ENCODE results near the gene SP6. TPM values are rescaled to one million over a fixed set of nuclear protein-coding genes. Genes with fewer than 3 reads are reported as not detected.

The SP6 gene
- total RNA-seq, 2 experiments from 2014 or later = 0.12 TPM; not detected in 1

DNA sequence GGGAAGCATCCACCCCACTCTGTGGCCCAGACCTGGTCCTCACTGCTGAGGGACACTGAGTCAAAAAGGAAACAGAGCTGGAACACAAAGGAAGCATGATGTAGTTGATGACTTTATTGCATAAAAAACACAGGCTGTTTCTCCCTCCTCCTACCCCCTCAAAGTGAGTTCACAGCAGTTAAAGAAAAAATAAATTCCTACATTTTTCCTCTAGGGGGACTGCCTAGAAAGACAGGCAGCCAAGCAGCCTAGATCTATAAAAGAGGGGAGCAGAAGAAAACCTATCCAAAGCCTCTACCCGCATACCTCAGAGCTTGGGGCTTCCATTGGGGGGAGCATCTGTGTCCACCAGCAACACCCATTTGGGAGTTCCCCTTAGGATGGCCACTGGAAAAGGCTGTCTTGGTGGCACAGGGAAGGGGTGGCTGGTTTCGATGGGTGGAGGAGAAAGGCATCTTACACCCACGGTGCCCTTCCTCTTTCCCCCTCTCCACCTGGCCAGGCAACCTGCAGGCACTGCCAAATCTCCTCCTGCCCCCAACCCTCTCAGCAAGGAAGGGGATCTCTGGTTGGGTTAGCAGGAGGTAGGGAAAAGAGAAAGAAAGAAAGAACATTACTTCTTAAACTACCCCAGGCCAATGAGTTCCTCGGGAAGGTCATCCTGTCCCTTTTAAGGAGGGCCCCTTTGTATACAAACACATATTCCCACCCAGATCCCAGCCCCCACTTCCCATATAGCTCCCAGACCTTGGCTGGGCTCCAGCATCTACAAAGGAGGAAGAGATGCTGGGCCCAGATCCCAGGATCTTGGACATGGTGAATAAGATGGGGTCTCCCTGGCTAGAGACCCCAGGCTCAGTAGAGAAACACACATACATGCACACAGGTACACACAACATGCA is 5.9 kb downstream of the SP6 start:
- H3K4me1 Mint-ChIP-seq = peaks cover 25% of the 10 kb centered on the region
- H3K27ac Mint-ChIP-seq = no peak overlapping the region
- H3K4me3 Mint-ChIP-seq = no peak overlapping the region
- DNase-seq (no peak), ATAC-seq (no peak)
- H3K36me3 Mint-ChIP-seq = no peaks in the 10 kb centered on the region
- CTCF ChIA-PET = interaction anchor here (0.9 to 14.0 kb wide), 7 partner anchors 11 to 172 kb away, joined by 4 to 365 read pairs (median 34); partner anchors contain the start of genes CDK5RAP3, LRRC46, MRPL10 and SP2
- no peaks in the 10 kb centered on the region for H3K9me3 Mint-ChIP-seq (ENCODE audit: low read depth)
- H3K27me3 Mint-ChIP-seq = peaks cover 59% of the 10 kb centered on the region

DNA sequence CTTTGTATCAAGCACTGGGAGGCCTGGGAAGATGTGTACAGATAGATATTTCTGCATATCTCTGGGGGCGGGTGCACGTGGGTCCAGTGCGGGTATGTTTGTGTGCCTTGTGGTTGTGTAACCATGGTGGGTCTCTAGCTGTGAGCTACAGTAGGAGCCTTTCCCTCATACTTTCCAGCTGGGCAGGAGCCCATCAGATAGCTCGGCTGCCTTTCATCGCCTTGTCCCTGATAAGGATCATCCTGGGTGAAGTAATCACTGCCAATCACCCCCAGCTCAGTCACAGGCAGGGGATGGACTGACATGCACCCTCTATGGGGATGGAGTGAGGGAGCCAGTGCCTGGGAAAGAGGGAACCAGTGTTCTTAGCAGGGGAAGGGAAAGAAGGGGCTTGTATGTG is 6.7 kb downstream of the SP6 start:
- H3K9me3 Mint-ChIP-seq (ENCODE audit: low read depth) = no peaks in the 10 kb centered on the region
- peaks cover 51% of the 10 kb centered on the region for H3K27me3 Mint-ChIP-seq
- DNase-seq = no peak
- H3K4me1 Mint-ChIP-seq = peaks cover 32% of the 10 kb centered on the region
- no peak for ATAC-seq
- H3K36me3 Mint-ChIP-seq = no peaks in the 10 kb centered on the region
- no peak overlapping the region for H3K4me3 Mint-ChIP-seq
- H3K27ac Mint-ChIP-seq = no peak overlapping the region
- CTCF ChIA-PET = interaction anchor here (0.9 to 14.0 kb wide), 7 partner anchors 12 to 173 kb away, joined by 4 to 365 read pairs (median 34); partner anchors contain the start of genes CDK5RAP3, LRRC46, MRPL10 and SP2

DNA sequence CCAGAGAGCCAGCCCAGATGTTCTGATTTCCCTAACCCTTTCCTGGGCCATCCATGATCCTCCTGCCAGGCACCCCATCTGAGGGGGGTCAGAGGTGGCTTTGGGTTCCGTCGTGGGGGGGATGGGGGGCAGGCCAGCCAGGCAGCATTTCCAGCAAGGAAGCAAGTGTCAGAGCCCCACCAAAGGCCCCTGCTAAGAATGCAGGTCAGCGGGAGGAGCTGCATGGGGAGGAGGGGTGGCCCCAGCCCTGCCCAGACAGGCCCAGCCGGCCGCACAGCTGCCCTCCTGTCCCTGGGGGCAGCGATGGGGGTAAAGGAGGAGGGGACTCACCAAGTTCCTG is 7.6 kb downstream of the SP6 start:
- CTCF ChIA-PET = interaction anchor here (0.7 to 14.0 kb wide), 16 partner anchors 8 to 534 kb away, joined by 3 to 365 read pairs (median 7); partner anchors contain the start of genes CDK5RAP3, LRRC46, MRPL10 and OSBPL7
- Mint-ChIP-seq H3K4me3 (no peak overlapping the region), H3K9me3 (ENCODE audit: low read depth) (no peaks in the 10 kb centered on the region), H3K36me3 (no peaks in the 10 kb centered on the region), H3K4me1 (peaks cover 33% of the 10 kb centered on the region), H3K27ac (peak overlapping the region; percentile 66), H3K27me3 (peaks cover 42% of the 10 kb centered on the region)
- ATAC-seq = no peak
- no peak for DNase-seq

DNA sequence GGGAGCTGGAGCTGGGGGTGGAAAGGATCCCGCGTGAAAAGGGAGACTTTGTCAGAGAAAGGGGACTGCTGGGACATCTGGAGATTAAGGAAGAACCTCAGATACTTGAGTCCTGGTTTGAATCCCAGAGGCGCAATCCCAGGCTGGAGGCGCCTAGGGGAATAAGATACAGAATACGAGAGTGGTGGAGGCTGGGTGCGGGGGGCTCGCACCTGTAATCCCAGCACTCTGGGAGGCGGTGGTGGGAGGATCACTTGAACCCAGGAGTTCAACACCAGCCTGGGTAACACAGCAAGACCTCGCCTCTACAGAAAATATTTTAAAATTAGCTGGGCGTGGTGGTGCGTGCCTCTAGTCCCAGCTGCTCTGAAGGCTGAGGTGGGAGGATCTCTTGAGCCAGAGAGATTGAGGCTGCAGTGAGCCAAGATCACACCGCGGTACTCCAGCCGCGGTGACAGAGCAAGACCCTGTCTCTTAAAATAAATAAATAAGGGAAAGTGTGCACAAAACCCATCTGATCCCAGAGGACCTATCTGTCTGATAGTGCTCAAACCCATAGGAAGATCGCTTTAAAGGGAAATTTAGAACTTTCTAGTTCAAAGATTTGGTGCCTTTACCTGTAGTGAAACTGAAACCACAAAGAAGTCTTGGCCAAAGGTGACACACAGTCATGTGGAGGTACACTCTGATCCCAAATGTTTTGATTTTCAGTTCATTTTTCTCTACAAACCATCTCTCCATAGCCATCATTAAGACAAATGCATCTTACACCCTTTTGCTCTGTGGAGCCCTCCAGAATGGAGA is 9.3 kb downstream of the SP6 start:
- Mint-ChIP-seq H3K27ac (peak overlapping the region; percentile 89), H3K4me1 (peaks cover 31% of the 10 kb centered on the region), H3K9me3 (ENCODE audit: low read depth) (no peaks in the 10 kb centered on the region), H3K4me3 (peak overlapping the region; percentile 96), H3K36me3 (no peaks in the 10 kb centered on the region), H3K27me3 (peaks cover 27% of the 10 kb centered on the region)
- DNase-seq (no peak), ATAC-seq (no peak)
- CTCF ChIA-PET = interaction anchor here (0.7 to 14.0 kb wide), 31 partner anchors 8 to 289 kb away, joined by 3 to 365 read pairs (median 4); partner anchors contain the start of genes CDK5RAP3, LRRC46, MRPL10 and OSBPL7

DNA sequence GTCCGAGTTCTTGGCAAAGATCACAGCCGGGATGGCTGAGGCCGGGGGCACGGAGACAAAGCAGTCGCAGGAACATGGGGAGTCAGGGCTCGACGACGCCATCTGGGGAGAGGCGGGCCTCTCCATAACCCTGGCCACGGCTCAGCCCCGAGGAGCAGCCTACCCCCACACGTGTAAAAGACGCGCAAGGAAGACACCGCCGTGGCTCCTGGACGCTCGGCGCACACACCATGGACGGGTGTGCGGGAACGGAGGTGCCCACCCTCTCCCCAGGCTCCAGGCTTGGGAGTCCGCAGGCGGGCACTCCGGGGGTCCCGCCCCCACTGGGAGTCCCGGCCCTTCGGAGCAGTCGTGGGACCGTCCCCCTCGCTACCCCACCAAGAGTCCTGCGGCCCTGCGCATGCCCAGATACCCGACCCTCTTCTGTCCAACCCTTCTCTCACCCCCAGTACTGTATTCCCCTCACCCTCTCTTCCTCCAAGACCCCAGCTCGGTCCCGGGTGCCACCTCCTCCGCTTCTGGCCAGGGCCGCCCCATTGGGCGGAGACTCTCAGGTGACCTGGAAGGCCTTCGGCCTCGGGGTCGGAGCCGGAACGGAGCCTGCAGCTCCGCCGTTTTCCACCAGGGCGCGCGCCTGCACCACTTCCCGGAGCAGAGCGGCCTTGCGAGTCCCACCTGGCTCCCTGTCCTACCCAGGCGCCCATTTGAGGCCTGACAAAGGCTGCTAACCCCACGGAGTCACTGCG is 10.0 kb downstream of the SP6 start, which contains the start of gene SCRN2:
SCRN2 (minus strand) TSS at position 532 of the 746 bp plus-strand sequence; CDS start at position 102, 430 bp downstream.
- no peaks in the 10 kb centered on the region for H3K36me3 Mint-ChIP-seq
- peak within 1 kb of the TSS; percentile 89 for H3K27ac Mint-ChIP-seq
- H3K4me1 Mint-ChIP-seq = peaks cover 34% of the 10 kb centered on the region
- peak; percentile 93 for DNase-seq
- H3K27me3 Mint-ChIP-seq = peaks cover 20% of the 10 kb centered on the region
- peak; percentile 94 for ATAC-seq
- no peaks in the 10 kb centered on the region for H3K9me3 Mint-ChIP-seq (ENCODE audit: low read depth)
- CTCF ChIA-PET = interaction anchor here (0.6 to 14.0 kb wide), 31 partner anchors 9 to 290 kb away, joined by 3 to 365 read pairs (median 4); partner anchors contain the start of genes CDK5RAP3, LRRC46, MRPL10 and OSBPL7
- peak within 1 kb of the TSS; percentile 96 for H3K4me3 Mint-ChIP-seq

DNA sequence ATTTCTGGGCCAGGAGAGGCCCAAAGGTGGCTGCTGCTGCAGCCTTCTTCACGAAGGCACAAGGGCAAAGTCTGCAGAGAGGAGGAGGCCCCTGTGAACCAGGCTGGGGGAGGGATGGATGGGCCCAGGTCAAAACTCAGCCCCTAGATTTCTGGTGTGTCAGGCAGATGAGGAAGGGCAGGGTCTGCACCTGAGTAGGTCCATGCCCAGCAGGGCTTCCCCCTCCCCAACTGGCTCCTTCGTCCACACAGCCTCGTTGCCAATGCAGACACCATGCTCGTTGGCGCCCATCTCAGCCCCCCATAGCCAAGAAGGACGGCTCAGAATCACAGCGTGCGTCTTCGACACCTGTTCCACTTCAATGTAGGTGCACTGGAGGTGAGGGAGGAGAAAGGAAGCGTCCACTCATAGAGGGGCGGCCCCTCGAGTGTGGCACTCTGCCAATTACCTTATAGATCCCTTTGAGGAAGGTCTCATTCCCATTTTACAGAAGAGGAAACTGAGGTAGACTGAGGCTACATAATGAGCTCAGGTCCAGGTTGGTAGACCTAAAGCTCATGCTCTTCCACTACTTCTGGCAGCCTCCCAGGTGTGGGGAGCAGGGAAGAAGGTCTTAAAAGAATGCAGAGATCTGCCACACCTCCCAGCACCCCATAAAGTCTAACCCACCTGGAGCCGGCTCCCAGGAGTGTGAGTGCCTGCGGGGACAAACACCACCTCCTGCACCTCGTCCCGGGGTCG is 10.8 kb downstream of the SP6 start:
- peaks cover 41% of the 10 kb centered on the region for H3K4me1 Mint-ChIP-seq
- H3K9me3 Mint-ChIP-seq (ENCODE audit: low read depth) = no peaks in the 10 kb centered on the region
- DNase-seq (no peak), ATAC-seq (no peak)
- peak overlapping the region; percentile 45 for H3K27ac Mint-ChIP-seq
- CTCF ChIA-PET = interaction anchor here (0.6 to 14.0 kb wide), 18 partner anchors 10 to 291 kb away, joined by 3 to 365 read pairs (median 10); partner anchors contain the start of genes CDK5RAP3, LRRC46, MRPL10 and OSBPL7
- H3K27me3 Mint-ChIP-seq = peaks cover 12% of the 10 kb centered on the region
- H3K36me3 Mint-ChIP-seq = no peaks in the 10 kb centered on the region
- H3K4me3 Mint-ChIP-seq = peak overlapping the region; percentile 96

DNA sequence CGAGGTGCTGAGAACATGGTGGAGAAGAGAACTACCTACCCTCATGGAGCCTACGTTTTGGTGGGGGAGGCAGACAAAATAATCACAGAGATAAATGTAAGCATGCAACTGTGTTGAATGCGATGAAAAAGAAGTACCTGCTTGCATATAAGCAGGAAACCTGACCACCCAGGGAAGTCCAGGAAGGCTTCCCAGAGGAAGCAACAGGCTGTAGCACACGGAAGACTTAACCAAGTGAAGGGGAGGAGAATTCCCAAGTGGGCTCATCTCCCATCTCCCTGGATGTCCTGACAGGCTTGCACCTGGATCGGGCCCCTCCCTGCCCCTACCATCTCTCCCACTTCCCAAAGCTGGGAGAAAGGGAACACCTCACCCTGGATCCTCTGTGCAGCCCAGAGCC is 11.9 kb downstream of the SP6 start:
- H3K36me3 Mint-ChIP-seq = no peaks in the 10 kb centered on the region
- H3K27me3 Mint-ChIP-seq = peaks cover 1% of the 10 kb centered on the region
- no peak for ATAC-seq
- H3K4me3 Mint-ChIP-seq = no peak overlapping the region
- no peaks in the 10 kb centered on the region for H3K9me3 Mint-ChIP-seq (ENCODE audit: low read depth)
- H3K4me1 Mint-ChIP-seq = peaks cover 50% of the 10 kb centered on the region
- DNase-seq = no peak
- no peak overlapping the region for H3K27ac Mint-ChIP-seq
- CTCF ChIA-PET = interaction anchor here (5.7 to 14.0 kb wide), 2 partner anchors 9 to 53 kb away, joined by 58 to 365 read pairs; partner anchors contain the start of genes LRRC46, MRPL10 and SP2

DNA sequence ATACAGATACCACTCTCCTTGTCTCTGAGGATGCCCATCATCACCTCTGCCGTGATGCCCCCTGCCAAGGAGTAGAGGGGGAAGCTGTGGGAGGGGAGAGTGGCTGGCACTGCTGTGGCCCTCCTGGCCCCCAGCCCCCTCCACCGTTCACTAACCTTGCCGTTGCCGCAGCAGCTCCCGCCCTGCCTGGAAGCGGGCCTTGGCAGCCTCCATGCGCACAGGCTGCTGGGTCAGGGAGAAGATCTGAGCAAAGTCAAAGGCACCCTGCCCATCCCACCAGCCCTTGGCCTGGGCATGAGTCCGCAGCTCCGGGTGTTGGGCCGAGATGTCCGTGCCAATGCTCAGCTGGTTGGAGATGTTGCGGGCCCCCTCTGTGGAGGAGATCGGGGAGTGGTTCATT is 12.3 kb downstream of the SP6 start:
- Mint-ChIP-seq H3K4me3 (no peak overlapping the region), H3K9me3 (ENCODE audit: low read depth) (no peaks in the 10 kb centered on the region), H3K4me1 (peaks cover 50% of the 10 kb centered on the region), H3K36me3 (no peaks in the 10 kb centered on the region), H3K27me3 (no peaks in the 10 kb centered on the region), H3K27ac (no peak overlapping the region)
- ATAC-seq = no peak
- no peak for DNase-seq
- CTCF ChIA-PET = interaction anchor here (1.9 to 3.4 kb wide), 2 partner anchors 52 to 111 kb away, joined by 4 to 20 read pairs; no protein-coding TSS in a partner anchor

DNA sequence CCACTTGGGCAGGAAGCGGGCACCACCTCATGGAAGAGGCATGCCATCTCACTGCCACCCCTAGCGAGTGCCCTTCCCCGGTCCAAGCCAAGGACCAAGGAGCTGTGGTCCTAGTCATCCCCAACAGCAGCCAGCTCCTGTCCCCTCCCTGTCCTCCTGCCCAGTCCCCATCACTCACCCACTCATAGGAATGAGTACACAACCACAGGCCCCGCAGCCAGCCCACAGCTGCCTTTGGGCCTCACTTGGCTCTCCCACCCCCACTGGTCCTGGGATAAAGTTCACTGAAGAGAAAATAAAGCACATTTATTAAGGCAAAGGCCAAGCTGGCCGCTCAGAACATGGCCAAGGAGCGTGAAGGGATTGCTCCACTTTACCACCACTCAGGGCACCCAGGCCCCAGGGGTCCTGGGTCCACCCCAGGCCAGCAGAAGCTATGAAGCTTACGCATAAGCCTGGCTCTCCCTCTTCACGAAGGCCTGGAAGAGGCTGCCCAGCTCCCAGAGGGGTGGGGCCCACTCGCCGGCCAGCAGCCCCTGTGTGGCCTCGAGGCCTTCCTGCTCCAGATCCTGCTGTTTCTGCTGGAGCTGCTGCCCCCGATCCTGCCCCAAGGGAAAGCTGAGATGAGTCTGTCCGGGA is 13.4 kb downstream of the SP6 start:
- ATAC-seq = no peak

DNA sequence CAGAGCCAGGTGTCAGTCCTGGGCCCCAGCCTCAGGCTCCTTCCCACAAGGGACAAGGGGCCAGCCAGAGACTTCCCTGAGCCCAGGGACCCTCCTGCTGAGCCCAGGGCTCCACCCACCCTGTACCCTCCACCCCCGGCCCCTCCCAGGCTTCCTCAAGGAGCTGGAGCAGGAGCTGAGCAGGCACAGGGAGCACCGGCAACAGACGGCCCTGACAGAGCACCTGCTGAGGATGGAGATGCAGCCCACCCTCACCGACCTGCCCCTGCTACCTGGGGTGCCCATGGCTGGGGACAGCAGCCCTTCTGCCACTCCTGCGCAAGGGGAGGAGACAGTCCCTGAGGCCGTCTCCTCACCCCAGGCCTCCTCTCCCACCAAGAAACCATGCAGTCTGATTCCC is 14.4 kb downstream of the SP6 start:
- Mint-ChIP-seq H3K9me3 (ENCODE audit: low read depth) (no peaks in the 10 kb centered on the region), H3K27ac (no peak overlapping the region), H3K4me3 (no peak overlapping the region), H3K4me1 (peaks cover 50% of the 10 kb centered on the region), H3K27me3 (no peaks in the 10 kb centered on the region), H3K36me3 (no peaks in the 10 kb centered on the region)
- CTCF ChIA-PET = interaction anchor here (1.5 to 3.4 kb wide), 3 partner anchors 15 to 113 kb away, joined by 4 to 20 read pairs (median 5); partner anchors contain the start of gene OSBPL7
- ATAC-seq (no peak), DNase-seq (no peak)

More for the DNA sequence above, 13.4 kb downstream of the SP6 start:
- H3K27me3 Mint-ChIP-seq = no peaks in the 10 kb centered on the region
- DNase-seq = no peak
- no peak overlapping the region for H3K4me3 Mint-ChIP-seq
- CTCF ChIA-PET = interaction anchor here (0.7 to 3.4 kb wide), 5 partner anchors 9 to 112 kb away, joined by 3 to 20 read pairs (median 4); partner anchors contain the start of gene OSBPL7
- no peaks in the 10 kb centered on the region for H3K36me3 Mint-ChIP-seq
- H3K4me1 Mint-ChIP-seq = peaks cover 51% of the 10 kb centered on the region
- H3K9me3 Mint-ChIP-seq (ENCODE audit: low read depth) = no peaks in the 10 kb centered on the region
- H3K27ac Mint-ChIP-seq = no peak overlapping the region

DNA sequence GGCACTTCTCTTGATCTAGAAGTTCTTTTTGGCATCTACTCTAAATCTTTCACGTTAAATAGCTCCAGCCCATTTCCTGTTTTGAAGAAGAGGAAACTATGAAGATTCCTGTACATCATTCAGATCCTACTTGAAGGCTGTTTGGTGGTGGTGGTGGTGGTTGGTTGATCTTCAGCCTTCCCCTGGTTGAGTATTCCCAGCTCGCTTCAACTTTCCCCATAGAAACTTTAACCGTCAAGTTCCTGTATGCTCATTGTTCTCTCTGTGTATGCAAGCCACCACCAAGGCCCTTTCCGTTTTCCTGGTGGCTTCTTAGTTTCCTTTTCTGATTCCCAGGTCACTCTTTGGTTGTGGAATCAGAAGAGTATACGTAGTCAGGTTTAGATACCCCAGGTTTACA is 16.2 kb downstream of the SP6 start:
- ATAC-seq (no peak), DNase-seq (no peak)
- Mint-ChIP-seq H3K4me3 (no peak overlapping the region), H3K36me3 (peaks cover 6% of the 10 kb centered on the region), H3K9me3 (ENCODE audit: low read depth) (no peaks in the 10 kb centered on the region), H3K27me3 (no peaks in the 10 kb centered on the region), H3K4me1 (peaks cover 47% of the 10 kb centered on the region), H3K27ac (peak overlapping the region; percentile 17)
- CTCF ChIA-PET = interaction anchor here (0.8 to 1.3 kb wide), 4 partner anchors 8 to 184 kb away, joined by 3 read pairs; partner anchors contain the start of gene SP6

Data from activated CD8-positive, alpha-beta memory T cell treated with anti-CD3 and anti-CD28 coated beads, Interleukin-2, amount 10 ng/mL, durations not matched to agents 7 days and 5 days (primary cell).